Immature natural killer cell (primary cell): ENCODE data around the gene RCN2. TPM values are rescaled to one million over a fixed set of nuclear protein-coding genes. Genes with fewer than 3 reads are reported as not detected.
"Not testable (repeated sequence)": the region's sequence is repeated elsewhere in the genome, so short reads cannot be mapped to it uniquely, and the experiment has no call there.

Source experiments
- DNase-seq, 3 donors: peaks; one replicate each; pipeline ENCODE4 v3.0.0; 2022; ENCODE audit warnings: mixed read lengths in 1 of 3
- H3K27ac Mint-ChIP-seq, 6 donors: one replicate each; pipeline ENCODE4 v1.8.0; 2020; ENCODE audit warnings: mixed read lengths in 6 of 6, mild to moderate bottlenecking in 5 of 6, inconsistent platforms in 4 of 6, moderate library complexity in 3 of 6
- H3K27me3 Mint-ChIP-seq, 3 donors: one replicate each; pipeline ENCODE4 v1.8.0; 2020 to 2021; ENCODE audit warnings: low read depth in 3 of 3, mild to moderate bottlenecking in 3 of 3, mixed read lengths in 3 of 3, moderate library complexity in 3 of 3, inconsistent platforms in 1 of 3
- H3K36me3 Mint-ChIP-seq, 3 donors: one replicate each; pipeline ENCODE4 v1.8.0; 2020; ENCODE audit warnings: mixed read lengths in 3 of 3, inconsistent platforms in 2 of 3, mild to moderate bottlenecking in 2 of 3
- H3K4me1 Mint-ChIP-seq, 2 donors: one replicate each; pipeline ENCODE4 v1.8.0; 2020; ENCODE audit warnings: inconsistent platforms in 2 of 2, mild to moderate bottlenecking in 2 of 2, mixed read lengths in 2 of 2, moderate library complexity in 1 of 2
- H3K4me3 Mint-ChIP-seq, 5 donors: one replicate each; pipeline ENCODE4 v1.8.0; 2020; ENCODE audit warnings: mild to moderate bottlenecking in 5 of 5, mixed read lengths in 5 of 5, inconsistent platforms in 3 of 5, moderate library complexity in 3 of 5
- H3K9me3 Mint-ChIP-seq, 6 donors: one replicate each; pipeline ENCODE4 v1.8.0; 2020; ENCODE audit warnings: mild to moderate bottlenecking in 6 of 6, mixed read lengths in 6 of 6, inconsistent platforms in 4 of 6, moderate library complexity in 3 of 6
- polyA plus RNA-seq, 3 donors: library from polyadenylated mRNA; unstranded; fragments of 300-500 nt; fragmentation: Illumina TruSeq; gene quantifications; one replicate each; pipeline ENCODE4 v1.2.3, GENCODE V29; 2021

Gene RCN2, protein sequence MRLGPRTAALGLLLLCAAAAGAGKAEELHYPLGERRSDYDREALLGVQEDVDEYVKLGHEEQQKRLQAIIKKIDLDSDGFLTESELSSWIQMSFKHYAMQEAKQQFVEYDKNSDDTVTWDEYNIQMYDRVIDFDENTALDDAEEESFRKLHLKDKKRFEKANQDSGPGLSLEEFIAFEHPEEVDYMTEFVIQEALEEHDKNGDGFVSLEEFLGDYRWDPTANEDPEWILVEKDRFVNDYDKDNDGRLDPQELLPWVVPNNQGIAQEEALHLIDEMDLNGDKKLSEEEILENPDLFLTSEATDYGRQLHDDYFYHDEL
- 10 to 100 TPM; 54.0 to 68.2 (median 64.1) TPM for polyA plus RNA-seq

DNA sequence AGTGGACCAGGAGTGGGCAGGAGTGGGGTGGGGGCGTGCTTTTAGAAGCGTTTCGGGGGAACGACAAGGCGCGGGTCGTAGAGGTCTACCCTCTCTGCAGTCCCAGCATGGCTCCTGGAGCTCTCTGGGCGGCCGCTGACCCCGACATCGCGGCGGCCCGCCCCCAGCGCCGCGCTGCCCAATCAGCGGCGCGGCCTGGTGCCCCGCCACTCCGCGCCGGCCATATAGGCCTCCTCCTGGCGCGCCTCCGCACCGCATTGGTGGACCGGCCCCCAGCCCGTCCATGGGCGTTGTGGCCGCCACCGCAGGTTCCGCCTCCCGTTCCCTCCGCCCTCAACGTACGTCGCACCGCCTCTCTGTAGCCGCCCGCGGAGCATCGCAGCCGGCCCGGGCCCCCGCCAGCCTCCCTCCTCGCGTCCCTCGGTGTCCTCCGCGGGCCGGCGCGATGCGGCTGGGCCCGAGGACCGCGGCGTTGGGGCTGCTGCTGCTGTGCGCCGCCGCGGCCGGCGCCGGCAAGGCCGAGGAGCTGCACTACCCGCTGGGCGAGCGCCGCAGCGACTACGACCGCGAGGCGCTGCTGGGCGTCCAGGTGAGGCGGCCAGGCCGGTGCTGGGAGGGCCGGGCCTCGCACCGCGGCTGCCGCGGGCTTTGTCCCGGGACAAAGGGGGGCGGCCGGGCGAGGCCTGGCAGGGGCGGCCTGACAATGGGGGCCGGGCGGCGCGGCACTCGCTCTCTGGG is at the start of gene RCN2:
Gene RCN2, plus strand, starts transcription at position 353 of the 738 bp plus-strand sequence. Its CDS starts 93 bp downstream, at position 446.
- Mint-ChIP-seq H3K27ac (peak within 1 kb of the TSS; percentile 77 to 95 (median 91)), H3K4me3 (peak within 1 kb of the TSS; percentile 87 to 95 (median 90)), H3K36me3 (peaks cover 7 to 11% (median 8%) of the 10 kb centered on the region in 3 donors), H3K27me3 (peaks cover 0 to 11% (median 5%) of the 10 kb centered on the region in 3 donors), H3K9me3 (no peaks in the 10 kb centered on the region), H3K4me1 (peaks cover 32 to 43% of the 10 kb centered on the region in 2 donors)
- peak; percentile 95 for DNase-seq

DNA sequence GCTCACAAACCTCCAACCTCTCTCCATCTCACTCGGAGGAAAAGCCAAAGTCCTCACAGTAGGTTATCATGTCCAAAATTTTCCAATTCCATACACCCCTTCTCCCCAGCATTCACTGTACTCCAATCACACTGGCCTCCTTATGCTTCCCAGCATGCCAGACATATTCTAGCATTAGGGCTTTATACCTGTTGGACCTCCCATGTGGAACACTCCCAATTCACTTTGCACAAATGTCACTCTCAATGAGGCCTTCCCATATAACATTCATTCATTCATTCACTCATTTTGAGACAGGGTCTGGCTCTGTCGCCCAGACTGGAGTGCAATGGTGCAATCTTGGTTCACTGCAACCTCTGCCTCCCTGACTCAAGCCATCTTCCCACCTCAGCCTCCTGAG is 46.3 kb upstream of the RCN2 start:
- no peaks in the 10 kb centered on the region for H3K27me3 Mint-ChIP-seq
- H3K4me1 Mint-ChIP-seq = peaks cover 10 to 27% of the 10 kb centered on the region in 2 donors
- H3K27ac Mint-ChIP-seq = no peak overlapping the region
- no peak for DNase-seq
- H3K9me3 Mint-ChIP-seq = no peaks in the 10 kb centered on the region
- H3K36me3 Mint-ChIP-seq = peaks cover 0 to 14% (median 14%) of the 10 kb centered on the region in 3 donors
- no peak overlapping the region for H3K4me3 Mint-ChIP-seq

DNA sequence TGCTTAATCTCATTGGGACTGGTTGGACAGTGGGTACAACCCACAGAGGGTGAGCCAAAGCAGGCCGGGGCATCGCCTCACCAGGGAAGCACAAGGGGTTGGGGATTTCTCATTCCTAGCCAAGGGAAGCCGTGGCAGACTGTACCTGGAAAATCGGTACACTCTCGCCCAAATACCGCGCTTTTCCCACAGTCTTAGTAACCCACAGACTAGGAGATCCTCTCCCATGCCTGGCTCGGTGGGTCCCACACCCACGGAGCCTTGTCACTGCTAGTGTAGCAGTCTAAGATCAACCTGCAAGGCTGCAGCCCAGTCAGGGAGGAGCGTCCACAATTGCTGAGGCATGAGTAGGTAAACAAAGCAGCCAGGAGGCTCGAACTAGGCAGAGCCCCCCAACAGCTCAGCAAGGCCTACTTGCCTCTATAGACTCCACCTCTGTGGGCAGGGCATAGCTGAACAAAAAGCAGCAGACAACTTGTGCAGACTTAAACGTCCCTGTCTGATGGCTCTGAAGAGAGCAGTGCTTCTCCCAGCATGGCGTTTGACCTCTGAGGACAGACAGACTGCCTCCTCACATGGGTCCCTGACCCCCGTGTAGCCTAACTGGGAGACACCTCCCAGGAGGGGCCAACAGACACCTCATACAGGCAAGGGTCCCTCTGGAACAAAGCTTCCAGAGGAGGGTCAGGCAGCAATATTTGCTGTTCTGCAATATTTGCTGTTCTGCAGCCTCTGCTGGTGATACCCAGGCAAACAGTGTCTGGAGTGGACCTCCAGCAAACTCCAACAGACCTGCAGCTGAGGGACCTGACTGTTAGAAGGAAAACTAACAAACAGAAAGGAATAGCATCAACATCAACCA is 44.0 kb upstream of the RCN2 start:
- H3K27ac Mint-ChIP-seq, H3K27me3 Mint-ChIP-seq, H3K4me3 Mint-ChIP-seq, H3K9me3 Mint-ChIP-seq, DNase-seq: not testable (repeated sequence)
- H3K36me3 Mint-ChIP-seq = peaks cover 0 to 13% (median 12%) of the 10 kb centered on the region in 3 donors
- peaks cover 13 to 29% of the 10 kb centered on the region in 2 donors for H3K4me1 Mint-ChIP-seq

DNA sequence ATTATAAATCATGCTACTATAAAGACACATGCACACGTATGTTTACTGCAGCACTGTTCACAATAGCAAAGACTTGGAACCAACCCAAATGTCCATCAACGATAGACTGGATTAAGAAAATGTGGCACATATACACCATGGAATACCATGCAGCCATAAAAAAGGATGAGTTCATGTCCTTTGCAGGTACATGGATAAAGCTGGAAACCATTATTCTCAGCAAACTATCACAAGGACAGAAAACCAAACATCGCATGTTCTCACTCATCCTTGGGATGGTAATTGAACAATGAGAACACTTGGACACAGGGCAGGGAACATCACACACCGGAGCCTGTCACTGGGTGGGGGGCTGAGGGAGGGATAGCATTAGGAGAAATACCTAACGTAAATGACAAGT is 38.7 kb upstream of the RCN2 start:
- Mint-ChIP-seq H3K4me1 (peaks cover 14 to 36% of the 10 kb centered on the region in 2 donors), H3K36me3 (peaks cover 6 to 14% (median 11%) of the 10 kb centered on the region in 3 donors)
- H3K4me3 Mint-ChIP-seq, H3K27me3 Mint-ChIP-seq, DNase-seq, H3K27ac Mint-ChIP-seq, H3K9me3 Mint-ChIP-seq: not testable (repeated sequence)

DNA sequence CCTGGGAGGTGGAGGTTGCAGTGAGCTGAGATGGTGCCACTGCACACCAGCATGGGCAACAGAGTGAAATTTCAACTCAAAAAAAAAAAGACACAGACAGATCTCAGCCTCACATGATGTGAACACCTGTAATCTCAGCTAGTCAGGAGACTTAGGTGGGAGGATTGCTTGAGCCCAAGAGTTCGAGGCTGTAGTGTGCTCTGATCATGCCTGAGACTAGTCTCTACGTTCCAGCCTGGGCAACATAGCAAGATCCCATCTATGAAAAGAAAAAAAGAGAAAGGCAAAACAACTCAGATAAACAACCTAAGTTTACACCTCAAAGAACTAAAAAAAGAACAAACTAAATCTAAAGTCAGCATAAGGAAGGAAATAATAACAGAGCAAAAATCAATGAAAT is 37.4 kb upstream of the RCN2 start:
- no peaks in the 10 kb centered on the region for H3K27me3 Mint-ChIP-seq
- no peak overlapping the region for H3K27ac Mint-ChIP-seq
- no peak for DNase-seq
- peaks cover 0 to 2% (median 0%) of the 10 kb centered on the region in 6 donors for H3K9me3 Mint-ChIP-seq
- H3K4me3 Mint-ChIP-seq = no peak overlapping the region
- peaks cover 6 to 14% (median 11%) of the 10 kb centered on the region in 3 donors for H3K36me3 Mint-ChIP-seq
- peaks cover 5 to 23% of the 10 kb centered on the region in 2 donors for H3K4me1 Mint-ChIP-seq

DNA sequence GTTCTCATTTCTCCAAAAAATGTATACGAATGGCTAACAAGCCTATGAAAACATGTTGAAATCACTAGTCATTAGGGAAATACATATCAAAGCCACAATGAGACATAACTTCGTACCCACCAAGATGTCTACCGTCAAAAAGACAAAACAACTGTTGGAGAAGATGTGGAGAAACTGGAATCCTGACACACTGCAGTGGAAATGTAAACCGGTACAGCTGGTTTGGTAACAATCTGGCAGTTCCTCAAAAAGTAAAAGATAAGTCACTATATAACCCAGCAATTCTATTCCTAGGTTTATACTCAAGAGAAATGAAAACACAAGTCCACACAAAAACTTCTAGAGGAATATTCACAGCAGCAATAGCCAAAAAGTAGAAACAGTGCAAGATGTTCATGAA is 33.4 kb upstream of the RCN2 start:
- no peak for DNase-seq
- Mint-ChIP-seq H3K27me3 (no peaks in the 10 kb centered on the region), H3K27ac (no peak overlapping the region), H3K4me1 (peaks cover 8 to 20% of the 10 kb centered on the region in 2 donors), H3K4me3 (no peak overlapping the region), H3K9me3 (no peaks in the 10 kb centered on the region), H3K36me3 (peaks cover 0 to 6% (median 4%) of the 10 kb centered on the region in 3 donors)

DNA sequence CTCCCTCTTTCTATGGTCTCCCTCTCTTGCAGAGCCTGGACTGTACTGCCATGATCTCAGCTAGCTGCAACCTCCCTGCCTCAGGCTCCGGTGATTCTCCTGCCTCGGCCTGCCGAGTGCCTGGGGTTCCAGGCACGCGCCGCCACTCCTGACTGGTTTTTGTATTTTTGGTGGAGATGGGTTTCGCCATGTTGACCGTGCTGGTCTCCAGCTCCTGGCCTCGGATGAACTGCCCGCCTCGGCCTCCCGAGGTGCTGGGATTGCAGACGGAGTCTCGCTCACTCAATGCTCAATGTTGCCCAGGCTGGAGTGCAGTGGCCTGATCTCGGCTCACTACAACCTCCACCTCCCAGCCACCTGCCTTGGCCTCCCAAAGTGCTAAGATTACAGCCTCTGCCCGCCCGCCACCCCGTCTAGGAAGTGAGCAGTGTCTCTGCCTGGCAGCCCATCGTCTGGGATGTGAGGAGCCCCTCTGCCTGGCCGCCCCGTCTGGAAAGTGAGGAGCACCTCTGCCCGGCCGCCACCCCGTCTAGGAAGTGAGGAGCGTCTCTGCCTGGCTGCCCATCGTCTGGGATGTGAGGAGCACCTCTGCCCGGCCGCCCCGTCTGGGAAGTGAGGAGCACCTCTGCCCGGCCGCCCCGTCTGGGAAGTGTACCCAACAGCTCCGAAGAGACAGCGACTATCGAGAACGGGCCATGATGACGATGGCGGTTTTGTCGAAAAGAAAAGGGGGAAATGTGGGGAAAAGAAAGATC is 32.2 kb upstream of the RCN2 start:
- not testable (repeated sequence) for H3K9me3 Mint-ChIP-seq, H3K27ac Mint-ChIP-seq, H3K4me3 Mint-ChIP-seq, H3K36me3 Mint-ChIP-seq, DNase-seq, H3K27me3 Mint-ChIP-seq
- H3K4me1 Mint-ChIP-seq = peaks cover 18 to 29% of the 10 kb centered on the region in 2 donors

DNA sequence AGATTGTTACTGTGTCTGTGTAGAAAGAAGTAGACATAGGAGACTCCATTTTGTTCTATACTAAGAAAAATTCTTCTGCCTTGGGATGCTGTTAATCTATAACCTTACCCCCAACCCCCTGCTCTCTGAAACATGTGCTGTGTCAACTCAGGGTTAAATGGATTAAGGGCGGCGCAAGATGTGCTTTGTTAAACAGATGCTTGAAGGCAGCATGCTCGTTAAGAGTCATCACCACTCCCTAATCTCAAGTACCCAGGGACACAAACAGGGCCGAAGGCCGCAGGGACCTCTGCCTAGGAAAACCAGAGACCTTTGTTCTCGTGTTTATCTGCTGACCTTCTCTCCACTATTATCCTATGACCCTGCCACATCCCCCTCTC is 31.6 kb upstream of the RCN2 start:
- not testable (repeated sequence) for H3K36me3 Mint-ChIP-seq, H3K27ac Mint-ChIP-seq, H3K9me3 Mint-ChIP-seq, H3K4me3 Mint-ChIP-seq, H3K27me3 Mint-ChIP-seq, DNase-seq
- peaks cover 23 to 28% of the 10 kb centered on the region in 2 donors for H3K4me1 Mint-ChIP-seq

DNA sequence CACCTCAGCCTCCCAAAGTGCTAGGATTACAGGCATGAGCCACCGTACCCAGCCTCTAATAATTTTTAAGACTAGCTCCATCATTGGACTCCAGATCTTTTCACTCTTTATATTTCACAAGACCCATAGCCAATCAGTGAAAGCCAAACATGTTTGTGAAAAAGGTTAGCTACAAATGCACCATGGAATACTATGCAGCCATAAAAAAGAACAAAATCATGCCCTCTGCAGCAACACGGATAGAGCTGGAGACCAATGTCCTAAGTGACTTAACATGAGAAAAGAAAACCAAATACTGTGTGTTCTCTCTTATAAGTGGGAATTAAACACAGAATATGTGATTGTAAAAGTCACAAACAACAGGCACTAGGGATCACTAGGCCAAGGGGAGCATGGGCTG is 29.6 kb upstream of the RCN2 start:
- peaks cover 3 to 8% (median 6%) of the 10 kb centered on the region in 3 donors for H3K27me3 Mint-ChIP-seq
- no peaks in the 10 kb centered on the region for H3K36me3 Mint-ChIP-seq
- DNase-seq = no peak
- no peak overlapping the region for H3K4me3 Mint-ChIP-seq
- H3K9me3 Mint-ChIP-seq = no peaks in the 10 kb centered on the region
- peaks cover 35 to 44% of the 10 kb centered on the region in 2 donors for H3K4me1 Mint-ChIP-seq
- H3K27ac Mint-ChIP-seq = no peak overlapping the region

DNA sequence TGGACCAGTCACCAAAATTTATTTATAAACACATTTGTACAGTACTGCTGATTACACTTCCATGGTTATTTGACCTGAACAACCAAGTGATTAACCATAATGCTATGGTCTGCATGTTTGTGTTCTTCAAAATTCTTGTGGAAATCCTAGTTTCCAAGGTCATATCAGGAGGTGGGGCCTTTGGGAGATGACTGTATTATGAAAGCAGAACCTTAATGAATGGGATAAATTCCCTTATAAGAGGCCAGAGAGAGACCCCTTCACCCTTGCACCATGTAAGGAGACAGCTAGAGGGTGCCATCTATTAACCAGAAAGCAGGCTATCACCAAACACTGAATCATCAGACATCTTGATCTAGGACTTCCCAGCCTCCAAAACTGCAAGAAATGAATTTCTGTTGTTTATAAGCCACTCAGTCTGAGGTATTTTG is 28.3 kb upstream of the RCN2 start:
- no peaks in the 10 kb centered on the region for H3K9me3 Mint-ChIP-seq
- no peaks in the 10 kb centered on the region for H3K36me3 Mint-ChIP-seq
- peak overlapping the region; percentile 84 to 96 (median 93) for H3K27ac Mint-ChIP-seq
- H3K27me3 Mint-ChIP-seq = peaks cover 3 to 8% (median 6%) of the 10 kb centered on the region in 3 donors
- DNase-seq = peak; percentile 6 to 26 (median 11)
- H3K4me3 Mint-ChIP-seq = peak overlapping the region; percentile 89 to 95 (median 93)
- peaks cover 35 to 49% of the 10 kb centered on the region in 2 donors for H3K4me1 Mint-ChIP-seq

DNA sequence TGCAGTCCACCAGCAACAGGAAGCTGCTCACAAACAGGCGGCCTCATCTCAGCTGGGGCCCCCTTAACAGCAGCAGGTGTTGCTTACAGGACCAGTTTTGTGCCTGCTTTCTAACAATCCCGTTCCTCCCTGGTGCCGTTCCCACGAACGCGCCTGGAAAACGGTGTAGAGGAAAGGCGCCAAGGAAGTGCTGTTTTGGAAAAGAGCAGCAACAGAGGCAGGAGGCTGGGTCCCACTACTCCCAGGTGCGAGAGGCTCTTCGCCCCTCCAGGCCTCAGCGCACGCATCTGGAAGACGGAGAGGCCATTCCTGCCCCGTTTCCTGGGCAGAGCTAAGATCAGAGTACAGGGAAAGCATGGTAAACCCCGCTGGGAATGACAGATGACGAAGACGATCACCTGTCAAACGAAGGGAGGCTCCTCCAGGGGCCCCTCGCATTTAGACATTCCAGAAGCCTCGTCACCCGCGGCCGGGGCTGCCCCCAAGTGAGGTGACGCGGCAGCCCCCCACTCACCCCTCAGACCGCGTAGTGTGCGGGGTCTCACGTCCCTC is 27.0 kb upstream of the RCN2 start:
- Mint-ChIP-seq H3K4me1 (peaks cover 35 to 49% of the 10 kb centered on the region in 2 donors), H3K9me3 (no peaks in the 10 kb centered on the region)

DNA sequence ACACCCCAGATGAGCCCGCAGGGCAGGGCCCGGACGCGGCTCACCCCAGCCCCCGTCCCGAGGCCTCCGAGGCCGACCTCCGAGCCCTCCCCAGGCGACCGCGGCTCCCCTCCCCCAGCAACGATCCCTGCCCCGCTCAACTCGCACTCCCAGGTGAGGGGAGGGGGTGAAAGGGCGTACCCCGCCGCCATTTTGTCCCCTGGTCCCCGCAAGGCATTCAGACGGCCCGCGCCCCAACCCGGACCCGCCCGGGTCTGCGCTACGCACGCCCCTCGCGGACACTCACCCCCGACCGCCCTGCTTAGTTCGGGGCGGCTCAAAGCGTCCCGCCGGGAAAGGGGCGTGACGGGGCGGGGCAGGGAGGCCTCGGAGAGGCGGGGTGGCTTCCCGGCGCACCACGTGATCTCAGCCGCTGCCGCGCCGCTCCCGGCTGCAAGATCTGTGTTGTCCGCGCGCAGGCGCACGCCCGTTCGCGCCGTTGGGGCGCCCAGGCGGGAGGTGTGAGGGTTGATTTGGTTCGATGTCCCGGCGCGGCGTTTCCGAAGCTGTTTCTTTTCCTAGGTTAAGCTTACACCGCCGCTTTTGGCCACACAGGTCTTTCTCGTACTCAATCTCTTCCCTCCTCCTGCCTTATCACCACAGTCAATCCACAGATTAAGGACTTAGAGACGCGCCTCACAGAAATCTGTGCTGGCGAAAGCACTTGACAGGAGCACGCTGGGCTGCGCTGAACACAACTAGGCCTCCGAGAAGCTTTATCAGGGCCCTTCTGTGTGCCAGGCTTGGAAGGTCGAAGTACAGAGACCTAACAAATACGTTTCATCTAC is 26.3 kb upstream of the RCN2 start, which contains the start of gene SCAPER:
Gene SCAPER, minus strand, starts transcription at position 328 of the 827 bp plus-strand sequence. CDS start 21,523 bp downstream, outside the sequence.
- H3K27me3 Mint-ChIP-seq = peaks cover 3 to 8% (median 6%) of the 10 kb centered on the region in 3 donors
- peaks cover 33 to 49% of the 10 kb centered on the region in 2 donors for H3K4me1 Mint-ChIP-seq
- DNase-seq = peak; percentile 87 to 89 (median 88)
- H3K36me3 Mint-ChIP-seq = no peaks in the 10 kb centered on the region
- no peaks in the 10 kb centered on the region for H3K9me3 Mint-ChIP-seq
- peak within 1 kb of the TSS; percentile 90 to 96 (median 94) for H3K4me3 Mint-ChIP-seq
- H3K27ac Mint-ChIP-seq = peak within 1 kb of the TSS; percentile 84 to 97 (median 95)

More for the DNA sequence above, 27.0 kb upstream of the RCN2 start:
- Mint-ChIP-seq H3K36me3 (no peaks in the 10 kb centered on the region), H3K27me3 (peaks cover 3 to 8% (median 6%) of the 10 kb centered on the region in 3 donors), H3K27ac (peak overlapping the region; percentile 84 to 96 (median 93)), H3K4me3 (peak overlapping the region; percentile 89 to 95 (median 93))
- peak in 2 of 3 donors; percentile 16 to 17 for DNase-seq
